GM13977 (cell line): ENCODE results near the gene NTM.

Source experiments
- DNase-seq: peaks from one replicate; pipeline ENCODE4 v3.0.0; 2012; ENCODE audit warnings: low spot score
- in situ Hi-C: fragments of 300-500 bp; cut with MboI; formaldehyde crosslinking; loops from one replicate; pipeline ENCODE4 v1.12.0; 2022; ENCODE audit warnings: low sequenced_read_pairs, low pct_unique_long_range_greater_than_20kb, mixed read lengths, inconsistent platforms; ENCODE audit not compliant: unreplicated experiment
- TF ChIP-seq, protein P1 (sequence below): IDR thresholded peaks from 2 replicates; pipeline ENCODE4 v1.5.1; 2012; ENCODE audit warnings: mild to moderate bottlenecking, control low read depth; ENCODE audit not compliant: insufficient read depth; ENCODE audit errors: extremely low read depth, missing control alignments

The NTM gene

DNA sequence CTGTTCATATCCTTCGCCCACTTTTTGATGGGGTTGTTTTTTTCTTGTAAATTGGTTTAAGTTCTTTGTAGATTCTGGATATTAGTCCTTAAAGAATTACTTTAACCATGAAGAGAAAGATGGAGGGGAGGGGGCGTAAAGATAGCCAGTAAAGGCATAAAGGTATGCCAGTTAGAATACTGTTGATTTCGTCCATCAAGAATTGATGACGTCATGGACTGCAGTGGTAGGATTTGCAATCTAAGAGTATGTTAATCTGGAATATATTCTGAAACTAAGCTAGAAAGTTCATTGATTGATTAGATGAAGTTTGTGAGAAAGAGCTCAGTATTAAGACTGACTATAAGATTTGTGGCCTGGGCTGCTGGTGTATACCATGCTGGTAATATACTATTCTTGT, 856.1 kb downstream of the NTM start:
- in situ Hi-C loops, result no loop called here
- no peak for DNase-seq
- TF ChIP-seq, protein P1, sequence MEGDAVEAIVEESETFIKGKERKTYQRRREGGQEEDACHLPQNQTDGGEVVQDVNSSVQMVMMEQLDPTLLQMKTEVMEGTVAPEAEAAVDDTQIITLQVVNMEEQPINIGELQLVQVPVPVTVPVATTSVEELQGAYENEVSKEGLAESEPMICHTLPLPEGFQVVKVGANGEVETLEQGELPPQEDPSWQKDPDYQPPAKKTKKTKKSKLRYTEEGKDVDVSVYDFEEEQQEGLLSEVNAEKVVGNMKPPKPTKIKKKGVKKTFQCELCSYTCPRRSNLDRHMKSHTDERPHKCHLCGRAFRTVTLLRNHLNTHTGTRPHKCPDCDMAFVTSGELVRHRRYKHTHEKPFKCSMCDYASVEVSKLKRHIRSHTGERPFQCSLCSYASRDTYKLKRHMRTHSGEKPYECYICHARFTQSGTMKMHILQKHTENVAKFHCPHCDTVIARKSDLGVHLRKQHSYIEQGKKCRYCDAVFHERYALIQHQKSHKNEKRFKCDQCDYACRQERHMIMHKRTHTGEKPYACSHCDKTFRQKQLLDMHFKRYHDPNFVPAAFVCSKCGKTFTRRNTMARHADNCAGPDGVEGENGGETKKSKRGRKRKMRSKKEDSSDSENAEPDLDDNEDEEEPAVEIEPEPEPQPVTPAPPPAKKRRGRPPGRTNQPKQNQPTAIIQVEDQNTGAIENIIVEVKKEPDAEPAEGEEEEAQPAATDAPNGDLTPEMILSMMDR, result no peak

DNA sequence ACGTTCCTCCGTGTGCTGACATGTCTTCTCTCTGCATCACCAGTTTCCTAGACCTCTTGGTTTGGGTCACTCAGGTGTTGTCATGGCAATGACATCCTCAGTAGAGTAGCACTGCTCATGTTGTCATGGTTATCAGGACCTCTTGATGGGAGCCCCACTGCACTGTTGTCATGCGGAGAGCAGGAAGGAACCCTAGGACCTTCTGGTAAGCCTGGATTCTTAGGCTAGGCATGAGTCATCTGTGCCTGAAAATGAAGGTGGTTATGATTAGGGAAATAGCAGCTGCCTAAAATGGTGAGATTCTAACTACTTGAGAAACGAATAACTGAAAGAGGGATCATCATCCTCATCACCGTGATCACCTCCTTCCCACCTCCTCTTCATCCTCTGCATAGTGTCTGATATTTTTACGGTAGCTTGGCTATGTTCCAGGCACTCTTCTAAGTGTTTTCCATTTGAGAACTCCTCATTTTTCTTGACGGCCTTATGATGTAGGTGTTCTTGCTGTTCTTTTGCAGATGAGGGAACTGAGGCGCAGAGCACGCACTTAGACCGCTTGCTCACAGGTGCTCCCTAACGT, 858.4 kb downstream of the NTM start:
- in situ Hi-C loops, result no loop called here
- DNase-seq, result no peak
- TF ChIP-seq, protein P1, result no peak

DNA sequence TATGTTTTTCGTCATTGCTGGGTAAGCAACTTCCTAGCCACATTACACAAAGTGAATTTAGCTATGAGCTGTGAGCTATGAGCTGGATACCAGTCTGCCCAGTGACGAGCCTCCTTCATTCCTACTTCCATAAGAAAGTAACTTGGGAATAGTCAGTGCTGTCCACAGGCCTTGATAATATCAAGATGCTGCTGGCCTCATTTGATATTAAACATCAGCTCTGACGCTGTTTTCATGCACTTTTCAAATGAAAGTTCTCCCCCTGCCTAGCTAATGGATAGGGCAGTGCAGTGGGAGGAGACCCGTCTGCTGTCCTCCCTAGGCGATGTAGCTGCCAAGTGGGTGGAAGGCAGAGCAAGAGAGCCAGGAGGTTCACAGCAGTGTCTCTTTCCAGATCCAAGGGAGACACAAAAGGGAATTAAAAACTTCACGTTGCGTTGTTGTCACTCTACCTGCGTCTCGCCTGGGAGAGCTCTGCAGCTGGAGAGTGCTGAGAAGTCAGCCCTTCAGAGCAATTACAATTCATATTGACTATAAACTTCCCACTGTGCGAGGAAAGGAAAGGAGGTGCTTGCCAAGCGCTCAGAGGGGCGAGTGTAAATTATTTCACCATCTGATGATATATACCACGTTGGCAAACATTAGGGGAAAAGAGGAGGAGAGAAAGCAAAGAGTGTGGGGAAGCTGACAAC, 861.4 kb downstream of the NTM start:
- TF ChIP-seq, protein P1, result no peak
- no peak for DNase-seq
- in situ Hi-C loops, result no loop called here

DNA sequence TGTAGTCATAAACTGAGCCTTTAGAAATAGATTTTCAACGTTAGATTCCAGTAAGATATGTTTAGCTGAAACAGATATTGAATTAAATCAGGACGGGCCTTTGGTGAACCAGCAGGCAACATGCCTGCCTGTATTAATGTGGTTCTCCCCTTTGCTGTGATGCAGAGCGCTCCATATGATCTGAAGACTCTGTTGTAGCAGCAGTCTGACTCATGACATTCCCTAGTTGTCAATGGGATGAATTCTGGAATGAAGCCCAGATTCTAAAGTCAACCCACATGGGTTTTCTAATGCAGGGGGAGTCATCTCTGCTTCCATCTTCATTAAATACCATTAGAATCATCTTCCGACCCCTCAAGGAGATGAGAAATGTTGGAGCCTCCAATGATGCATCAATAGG, 864.5 kb downstream of the NTM start:
- TF ChIP-seq, protein P1, result no peak
- DNase-seq, result no peak
- in situ Hi-C loops, result no loop called here

DNA sequence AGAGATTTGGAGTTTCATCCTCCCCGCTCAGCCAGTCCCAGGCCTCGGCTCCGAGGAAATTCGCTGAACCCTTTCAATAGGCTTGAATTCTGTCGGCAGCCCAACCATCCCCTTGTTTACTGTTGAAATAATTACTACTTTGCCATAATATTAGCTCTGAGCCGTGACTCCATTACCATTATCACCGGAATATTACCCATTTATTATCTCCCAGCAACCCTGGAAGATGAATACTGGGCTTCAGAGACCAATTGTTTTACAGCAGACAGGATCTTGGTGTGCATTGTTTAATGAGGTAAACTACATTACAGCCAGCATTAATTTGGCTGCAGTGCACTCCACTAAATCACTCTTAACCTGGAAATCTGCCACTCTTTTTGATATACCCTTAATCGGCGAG, 867.4 kb downstream of the NTM start:
- TF ChIP-seq, protein P1, result no peak
- no peak for DNase-seq
- in situ Hi-C loops, result no loop called here

DNA sequence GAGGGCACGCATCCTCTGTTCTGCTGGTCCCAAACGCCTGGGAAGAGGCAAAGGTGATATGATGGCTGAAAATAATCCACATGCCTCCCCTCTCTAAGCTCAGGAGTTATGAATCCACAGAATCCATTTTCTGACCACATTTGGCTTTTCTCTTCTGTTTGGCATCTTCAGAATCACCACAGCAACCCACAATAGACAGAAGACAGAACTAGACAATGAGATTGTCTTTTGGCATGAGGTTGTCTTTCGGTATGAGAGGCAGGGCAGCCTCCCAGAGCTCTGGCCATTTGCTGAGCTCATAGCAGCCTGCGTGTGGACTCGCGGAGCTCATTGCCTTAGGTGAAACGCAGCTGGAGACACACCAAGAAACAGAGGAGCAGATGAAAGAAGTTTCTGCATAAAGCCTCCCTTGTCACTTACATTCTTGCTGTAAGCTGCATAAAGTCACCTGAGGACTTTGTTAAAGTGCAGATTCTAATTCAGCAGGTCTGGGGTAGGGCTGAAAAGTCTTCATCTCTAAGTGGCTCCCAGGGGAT, 868.0 kb downstream of the NTM start:
- in situ Hi-C loops, result no loop called here
- TF ChIP-seq, protein P1, result no peak
- DNase-seq, result no peak
